GM21825 (cell line): ENCODE results near the gene CYSLTR1.
"Not testable (repeated sequence)": the region's sequence is repeated elsewhere in the genome, so short reads cannot be mapped to it uniquely, and the experiment has no call there.

Experiments used
- ATAC-seq: cut with Tn5 transposase; IDR thresholded peaks from one replicate; pipeline ENCODE4 v1.9.1; 2021; ENCODE audit warnings: mild to moderate bottlenecking, moderate library complexity; ENCODE audit not compliant: unreplicated experiment

CYSLTR1 gene

GRCh38 chrX:78226047-78226446, 101.4 kb downstream of the CYSLTR1 start:
- not testable (repeated sequence) for ATAC-seq
